GM12878 (cell line): ENCODE data around the gene FKBP1B. TPM values are rescaled to one million over a fixed set of nuclear protein-coding genes. Genes with fewer than 3 reads are reported as not detected.

ENCODE experiments used
- ATAC-seq: fragments of 200-7000 bp; cut with Tn5 transposase; 3 replicates; pipeline ENCODE4 v1.9.1; 2020; ENCODE audit warnings: mild to moderate bottlenecking, moderate library complexity
- BruUV-seq: library from RNA; stranded (reverse); fragments of 400-500 nt; replicated peaks from 2 replicates; lab custom pipeline; 2021; lab: Mats Ljungman, UMichigan
- CTCF ChIA-PET: fragments of 300-600 bp; sonication (Branson Sonifier 250); formaldehyde crosslinking; extraction: SDS; loops from one replicate; lab custom pipeline; 2021; ENCODE audit warnings: inconsistent platforms; lab: Yijun Ruan, JAX
- POLR2A ChIA-PET: fragments of 350-600 bp; formaldehyde crosslinking; extraction: SDS; loops from one replicate; lab custom pipeline; 2021; ENCODE audit warnings: inconsistent platforms; lab: Charles Lee
- RAD21 ChIA-PET: fragments of 300-600 bp; sonication (Branson Sonifier 250); formaldehyde crosslinking; loops from one replicate; lab custom pipeline; 2023; ENCODE audit warnings: antibody characterized with exemption; ENCODE audit not compliant: unreplicated experiment; lab: Charles Lee
- SMC1A ChIA-PET: fragments of 300-600 bp; sonication (Branson Sonifier 250); formaldehyde crosslinking; loops from one replicate; lab custom pipeline; 2023; ENCODE audit not compliant: unreplicated experiment, uncharacterized antibody; lab: Charles Lee
- DNase-seq: peaks from one replicate; pipeline ENCODE4 v3.0.0-alpha.2; 2011; ENCODE audit warnings: low read depth, low spot score
- FAIRE-seq: peaks from 3 replicates; lab custom pipeline; 2011; peaks lifted over from hg19 to GRCh38; lab: Jason Lieb, UNC
- H2AFZ ChIP-seq: 2 replicates; pipeline ENCODE4 v1.6.0; 2011; ENCODE audit warnings: low read depth, low read length, control low read depth; ENCODE audit not compliant: control insufficient read depth
- H3K27ac ChIP-seq: 2 replicates; pipeline ENCODE4 v1.5.1; 2011; ENCODE audit warnings: control low read depth; ENCODE audit not compliant: control insufficient read depth, insufficient read depth
- H3K27me3 ChIP-seq, 2 experiments: replicated peaks in 1 of 2; 2 replicates each; pipeline versions ENCODE4 v1.6.0 to v1.6.1; 2011; ENCODE audit warnings: low read length in 1 of 2; ENCODE audit not compliant: control insufficient read depth in 2 of 2, insufficient read depth in 2 of 2
- H3K36me3 ChIP-seq, 2 experiments: 2 replicates each; pipeline ENCODE4 v1.5.1; 2011; ENCODE audit warnings: low read length in 1 of 2; ENCODE audit not compliant: control insufficient read depth in 2 of 2, insufficient read depth in 2 of 2
- H3K4me1 ChIP-seq: 2 replicates; pipeline ENCODE4 v1.6.1; 2011; ENCODE audit warnings: mild to moderate bottlenecking, low read length, moderate library complexity, mixed read lengths; ENCODE audit not compliant: control insufficient read depth, insufficient read depth
- H3K4me2 ChIP-seq: 2 replicates; pipeline ENCODE4 v1.6.0; 2011; ENCODE audit warnings: control low read depth; ENCODE audit not compliant: control insufficient read depth, insufficient read depth
- H3K4me3 ChIP-seq: fragments of 200-600 bp; sonication (generic); 2 replicates; pipeline ENCODE4 v1.5.1; 2016
- H3K79me2 ChIP-seq: 2 replicates; pipeline ENCODE4 v1.6.0; 2011; ENCODE audit warnings: low read length; ENCODE audit not compliant: control insufficient read depth, insufficient read depth
- H3K9ac ChIP-seq: 2 replicates; pipeline ENCODE4 v1.8.0; 2011; ENCODE audit warnings: low read length, control low read depth, mixed read lengths; ENCODE audit not compliant: control insufficient read depth, insufficient read depth
- H3K9me3 ChIP-seq: replicated peaks from 3 replicates; pipeline ENCODE4 v1.5.1; 2011; ENCODE audit warnings: mild to moderate bottlenecking, low read length; ENCODE audit not compliant: control insufficient read depth, insufficient read depth
- H4K20me1 ChIP-seq: 2 replicates; pipeline ENCODE4 v1.6.0; 2011; ENCODE audit not compliant: control insufficient read depth, insufficient read depth
- HSF1 ChIP-seq: fragments of 150-350 bp; IDR thresholded peaks from 2 replicates; pipeline ENCODE4 v1.6.1; 2014; ENCODE audit warnings: mild to moderate bottlenecking, low read depth, low read length
- IKZF2 ChIP-seq, 2 experiments: fragments of 450-650 bp; IDR thresholded peaks; 2 replicates each; pipeline ENCODE4 v1.6.1; 2017; ENCODE audit warnings: mild to moderate bottlenecking in 2 of 2, moderate library complexity in 2 of 2
- JUND ChIP-seq: IDR thresholded peaks from 2 replicates; pipeline ENCODE4 v1.6.1; 2012; ENCODE audit warnings: low read depth, mild to moderate bottlenecking, low read length, improper control_type of control experiment, moderate library complexity
- KLF5 ChIP-seq: fragments of 450-650 bp; IDR thresholded peaks from 2 replicates; pipeline ENCODE4 v1.6.1; 2014; ENCODE audit warnings: mild to moderate bottlenecking; ENCODE audit not compliant: partially characterized antibody
- PML ChIP-seq: IDR thresholded peaks from 2 replicates; pipeline ENCODE4 v1.6.1; 2012; ENCODE audit warnings: low read length, inconsistent platforms
- RBBP5 ChIP-seq: fragments of 200-600 bp; sonication (generic); conservative IDR thresholded peaks from 2 replicates; pipeline ENCODE4 v1.6.1; 2016
- ZBTB11 ChIP-seq: fragments of 450-650 bp; formaldehyde crosslinking; IDR thresholded peaks from 2 replicates; pipeline ENCODE4 v1.5.0; 2022; ENCODE audit warnings: mild to moderate bottlenecking, missing genetic modification characterization
- ZNF207 ChIP-seq: fragments of 450-650 bp; IDR thresholded peaks from 2 replicates; pipeline ENCODE4 v1.6.1; 2014; ENCODE audit warnings: antibody characterized with exemption, mild to moderate bottlenecking, borderline replicate concordance
- ZNF592 ChIP-seq: fragments of 450-650 bp; IDR thresholded peaks from 2 replicates; pipeline ENCODE4 v1.6.1; 2017; ENCODE audit warnings: mild to moderate bottlenecking, moderate library complexity
- ZNF622 ChIP-seq: fragments of 450-650 bp; IDR thresholded peaks from 2 replicates; pipeline ENCODE4 v1.6.1; 2017; ENCODE audit warnings: mild to moderate bottlenecking, inconsistent platforms
- WGBS: methylation state at CpG from one replicate; pipeline ENCODE4 v1.1.6; 2016; ENCODE audit warnings: low lambda C conversion rate; ENCODE audit not compliant: insufficient replicate concordance, insufficient coverage; ENCODE audit errors: missing lambda C conversion rate; 5-methylcytosine and 5-hydroxymethylcytosine counted together
- in situ Hi-C: fragments of 300-500 bp; cut with MboI; formaldehyde crosslinking; loops from 9 replicates; pipeline ENCODE4 v1.14.3; 2018; ENCODE audit warnings: mixed read lengths
- intact Hi-C: fragments of 100-400 bp; cut with micrococcal nuclease; formaldehyde crosslinking; loops from one replicate; pipeline ENCODE4 v1.14.2; 2022; ENCODE audit not compliant: unreplicated experiment
- polyA plus RNA-seq, 11 experiments: library from polyadenylated mRNA; depleted of rRNA in 4 of 11; unstranded in 6 of 11; stranded (reverse) in 5 of 11; fragments of >200 nt; fragmentation: Nextera tagmentation in 4 of 11; fragmentation: Illumina TruSeq in 1 of 11; extraction: Ambion mirVana in 4 of 11; extraction: Trizol in 1 of 11; gene quantifications; 1 replicate in 1 of 11; 2 replicates in 10 of 11; pipeline versions ENCODE4 v1.2.1 to v1.2.3, GENCODE V29; 2011 to 2016; ENCODE audit warnings: inconsistent platforms in 2 of 11, missing spikeins in 2 of 11, low read depth in 1 of 11
- total RNA-seq, 4 experiments: library from RNA; depleted of rRNA in 3 of 4; stranded (reverse); fragments of >200 nt in 3 of 4; fragmentation: Illumina TruSeq in 1 of 4; extraction: Trizol in 1 of 4; gene quantifications; 2 replicates each; pipeline versions ENCODE4 v1.2.1 to v1.2.3, GENCODE V29; 2013 to 2021
- TF ChIP-seq, protein P1 (sequence below): fragments of 150-350 bp; IDR thresholded peaks from 2 replicates; pipeline ENCODE4 v1.6.1; 2016; ENCODE audit warnings: low read depth, low read length

Gene FKBP1B
- total and polyA plus RNA-seq, 10 of the 15 experiments (the other 5 are each of a cell fraction or from before 2014, with no cell fraction given), result 0.18 to 0.53 (median 0.24) TPM

DNA sequence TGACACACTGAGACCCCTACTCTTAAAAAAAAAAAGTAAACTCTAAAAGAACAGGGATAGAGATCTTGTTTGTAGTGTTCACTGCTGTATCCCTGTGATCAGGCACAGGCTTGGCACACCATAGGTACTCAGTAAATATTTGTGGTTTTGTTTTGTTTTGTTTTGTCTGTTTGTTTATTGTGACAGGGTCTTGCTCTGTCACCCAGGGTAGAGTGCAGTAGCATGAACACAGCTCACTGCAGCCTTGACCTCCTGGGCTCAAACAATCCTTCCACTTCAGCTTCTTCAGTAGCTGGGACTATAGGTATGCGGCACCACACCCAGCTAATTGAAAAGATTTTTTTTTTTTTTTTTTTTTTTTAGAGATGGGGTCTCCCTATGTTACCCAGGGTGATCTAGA, 3.4 kb downstream of the FKBP1B start:
- Histone ChIP-seq H4K20me1 (no peaks in the 10 kb centered on the region), H3K4me3 (no peak overlapping the region), H3K9ac (no peak overlapping the region), H3K4me1 (0 out of 2 replicates have a peak, but pooled peaks cover 3% of the 10 kb centered on the region), H3K36me3 (no peaks in the 10 kb centered on the region), H3K79me2 (no peaks in the 10 kb centered on the region), H3K9me3 (no peaks in the 10 kb centered on the region), H3K27me3 (peaks cover 0 to 5% of the 10 kb centered on the region in 2 experiments; a peak in 3 of 4 replicates), H2AFZ (no peak overlapping the region), H3K27ac (no peak overlapping the region), H3K4me2 (no peak overlapping the region)
- ChIA-PET RAD21 (no interaction called here), POLR2A (interaction anchor here (0.7 to 1.7 kb wide), 3 partner anchors 23 to 329 kb away, joined by 3 to 6 read pairs (median 4); partner anchors contain the start of gene SF3B6), SMC1A (no interaction called here), CTCF (no interaction called here)
- ATAC-seq (no peak), FAIRE-seq (no peak), DNase-seq (no peak)
- in situ Hi-C loops (no loop called here), intact Hi-C loops (no loop called here)
- no TSS peak for BruUV-seq
- WGBS, result 93% methylated on average over 1 of the region's 1 CpG
- TF ChIP-seq ZNF622 (no peak), HSF1 (no peak), RBBP5 (no peak), JUND (no peak), IKZF2 (IDR thresholded peaks at IDR 0.05) (no peak), ZNF592 (no peak), KLF5 (no peak), PML (no peak), ZNF207 (no peak), ZBTB11 (CRISPR knock-in tag) (no peak)
- TF ChIP-seq, protein P1, sequence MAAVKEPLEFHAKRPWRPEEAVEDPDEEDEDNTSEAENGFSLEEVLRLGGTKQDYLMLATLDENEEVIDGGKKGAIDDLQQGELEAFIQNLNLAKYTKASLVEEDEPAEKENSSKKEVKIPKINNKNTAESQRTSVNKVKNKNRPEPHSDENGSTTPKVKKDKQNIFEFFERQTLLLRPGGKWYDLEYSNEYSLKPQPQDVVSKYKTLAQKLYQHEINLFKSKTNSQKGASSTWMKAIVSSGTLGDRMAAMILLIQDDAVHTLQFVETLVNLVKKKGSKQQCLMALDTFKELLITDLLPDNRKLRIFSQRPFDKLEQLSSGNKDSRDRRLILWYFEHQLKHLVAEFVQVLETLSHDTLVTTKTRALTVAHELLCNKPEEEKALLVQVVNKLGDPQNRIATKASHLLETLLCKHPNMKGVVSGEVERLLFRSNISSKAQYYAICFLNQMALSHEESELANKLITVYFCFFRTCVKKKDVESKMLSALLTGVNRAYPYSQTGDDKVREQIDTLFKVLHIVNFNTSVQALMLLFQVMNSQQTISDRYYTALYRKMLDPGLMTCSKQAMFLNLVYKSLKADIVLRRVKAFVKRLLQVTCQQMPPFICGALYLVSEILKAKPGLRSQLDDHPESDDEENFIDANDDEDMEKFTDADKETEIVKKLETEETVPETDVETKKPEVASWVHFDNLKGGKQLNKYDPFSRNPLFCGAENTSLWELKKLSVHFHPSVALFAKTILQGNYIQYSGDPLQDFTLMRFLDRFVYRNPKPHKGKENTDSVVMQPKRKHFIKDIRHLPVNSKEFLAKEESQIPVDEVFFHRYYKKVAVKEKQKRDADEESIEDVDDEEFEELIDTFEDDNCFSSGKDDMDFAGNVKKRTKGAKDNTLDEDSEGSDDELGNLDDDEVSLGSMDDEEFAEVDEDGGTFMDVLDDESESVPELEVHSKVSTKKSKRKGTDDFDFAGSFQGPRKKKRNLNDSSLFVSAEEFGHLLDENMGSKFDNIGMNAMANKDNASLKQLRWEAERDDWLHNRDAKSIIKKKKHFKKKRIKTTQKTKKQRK, result no peak
